ENCODE results near the gene SARS1. TPM values are rescaled to one million over a fixed set of nuclear protein-coding genes. Genes with fewer than 3 reads are reported as not detected.

SARS1 gene
- total RNA-seq, 3 donors from 2014 or later (not counting 1 experiment from before 2014, with no cell fraction given): 95.6 to 122 (median 106) TPM

GRCh38 chr1:109268431-109269211 lies 54.9 kb downstream of the SARS1 start:
- H3K27ac ChIP-seq (ENCODE audit: low read length): no peak overlapping the region
- Mint-ChIP-seq H3K27me3 (ENCODE audit: low read depth in 2 of 2) (no peaks in the 10 kb centered on the region), H3K36me3 (no peaks in the 10 kb centered on the region), H3K27ac (no peak overlapping the region), H3K4me1 (peaks cover 0 to 2% of the 10 kb centered on the region in 2 donors), H3K9me3 (no peaks in the 10 kb centered on the region), H3K4me3 (no peak overlapping the region)
- H3K9me3 ChIP-seq (ENCODE audit: control insufficient read depth, insufficient read depth, low read length): no peaks in the 10 kb centered on the region
- TF ChIP-seq, protein P1, sequence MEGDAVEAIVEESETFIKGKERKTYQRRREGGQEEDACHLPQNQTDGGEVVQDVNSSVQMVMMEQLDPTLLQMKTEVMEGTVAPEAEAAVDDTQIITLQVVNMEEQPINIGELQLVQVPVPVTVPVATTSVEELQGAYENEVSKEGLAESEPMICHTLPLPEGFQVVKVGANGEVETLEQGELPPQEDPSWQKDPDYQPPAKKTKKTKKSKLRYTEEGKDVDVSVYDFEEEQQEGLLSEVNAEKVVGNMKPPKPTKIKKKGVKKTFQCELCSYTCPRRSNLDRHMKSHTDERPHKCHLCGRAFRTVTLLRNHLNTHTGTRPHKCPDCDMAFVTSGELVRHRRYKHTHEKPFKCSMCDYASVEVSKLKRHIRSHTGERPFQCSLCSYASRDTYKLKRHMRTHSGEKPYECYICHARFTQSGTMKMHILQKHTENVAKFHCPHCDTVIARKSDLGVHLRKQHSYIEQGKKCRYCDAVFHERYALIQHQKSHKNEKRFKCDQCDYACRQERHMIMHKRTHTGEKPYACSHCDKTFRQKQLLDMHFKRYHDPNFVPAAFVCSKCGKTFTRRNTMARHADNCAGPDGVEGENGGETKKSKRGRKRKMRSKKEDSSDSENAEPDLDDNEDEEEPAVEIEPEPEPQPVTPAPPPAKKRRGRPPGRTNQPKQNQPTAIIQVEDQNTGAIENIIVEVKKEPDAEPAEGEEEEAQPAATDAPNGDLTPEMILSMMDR (IDR thresholded peaks at IDR 0.05): no peak
- no peaks in the 10 kb centered on the region for H3K27me3 ChIP-seq (ENCODE audit: control insufficient read depth, insufficient read depth, low read length)
- ATAC-seq: no peak
- DNase-seq: no peak
- no peaks in the 10 kb centered on the region for H3K36me3 ChIP-seq (ENCODE audit: control insufficient read depth, insufficient read depth, low read length)
- intact Hi-C loops (cut with micrococcal nuclease): no loop called here
- WGBS (ENCODE audit: insufficient coverage): 93% methylated on average over 29 of the region's 29 CpGs
- H3K4me1 ChIP-seq (ENCODE audit: control insufficient read depth, insufficient read depth, low read length): peaks cover 2% of the 10 kb centered on the region
- H3K4me3 ChIP-seq (ENCODE audit: low read length): no peak overlapping the region

GRCh38 chr1:109269212-109269980 lies 55.7 kb downstream of the SARS1 start:
- 92% methylated on average over 33 of the region's 33 CpGs for WGBS (ENCODE audit: insufficient coverage)
- no peaks in the 10 kb centered on the region for H3K27me3 ChIP-seq (ENCODE audit: control insufficient read depth, insufficient read depth, low read length)
- H3K9me3 ChIP-seq (ENCODE audit: control insufficient read depth, insufficient read depth, low read length): no peaks in the 10 kb centered on the region
- no peaks in the 10 kb centered on the region for H3K9me3 Mint-ChIP-seq
- TF ChIP-seq, protein P1 (IDR thresholded peaks at IDR 0.05): no peak
- no peak overlapping the region for H3K4me3 Mint-ChIP-seq
- peak overlapping the region in 1 of 2 donors; percentile 61 for H3K27ac Mint-ChIP-seq
- ATAC-seq (no peak), DNase-seq (no peak)
- no peak overlapping the region for H3K27ac ChIP-seq (ENCODE audit: low read length)
- no peaks in the 10 kb centered on the region for H3K27me3 Mint-ChIP-seq (ENCODE audit: low read depth in 2 of 2)
- no peaks in the 10 kb centered on the region for H3K36me3 Mint-ChIP-seq
- H3K4me3 ChIP-seq (ENCODE audit: low read length): no peak overlapping the region
- H3K36me3 ChIP-seq (ENCODE audit: control insufficient read depth, insufficient read depth, low read length): no peaks in the 10 kb centered on the region
- H3K4me1 Mint-ChIP-seq: peaks cover 0 to 5% of the 10 kb centered on the region in 2 donors
- intact Hi-C loops (cut with micrococcal nuclease): no loop called here
- no peaks in the 10 kb centered on the region for H3K4me1 ChIP-seq (ENCODE audit: control insufficient read depth, insufficient read depth, low read length)

- WGBS (ENCODE audit: insufficient coverage): 87% methylated on average over 17 of the region's 17 CpGs
- H3K4me3 Mint-ChIP-seq: no peak overlapping the region
- intact Hi-C loops (cut with micrococcal nuclease): no loop called here
Measured at GRCh38 chr1:109269981-109270622, 56.4 kb downstream of the SARS1 start.

More at GRCh38 chr1:109269981-109270622, 56.4 kb downstream of the SARS1 start:
- Mint-ChIP-seq H3K36me3 (no peaks in the 10 kb centered on the region), H3K27me3 (ENCODE audit: low read depth in 2 of 2) (no peaks in the 10 kb centered on the region), H3K9me3 (no peaks in the 10 kb centered on the region), H3K4me1 (peaks cover 0 to 5% of the 10 kb centered on the region in 2 donors), H3K27ac (peak overlapping the region in 1 of 2 donors; percentile 61)
- TF ChIP-seq, protein P1 (IDR thresholded peaks at IDR 0.05): no peak
- no peak for DNase-seq
- Histone ChIP-seq H3K4me1 (ENCODE audit: control insufficient read depth, insufficient read depth, low read length) (no peaks in the 10 kb centered on the region), H3K4me3 (ENCODE audit: low read length) (no peak overlapping the region), H3K36me3 (ENCODE audit: control insufficient read depth, insufficient read depth, low read length) (no peaks in the 10 kb centered on the region), H3K27me3 (ENCODE audit: control insufficient read depth, insufficient read depth, low read length) (no peaks in the 10 kb centered on the region), H3K27ac (ENCODE audit: low read length) (no peak overlapping the region), H3K9me3 (ENCODE audit: control insufficient read depth, insufficient read depth, low read length) (no peaks in the 10 kb centered on the region)
- no peak for ATAC-seq

Measured in natural killer cell (primary cell).